MCF 10A (cell line): ENCODE results near the gene ITGA6. TPM values are rescaled to one million over a fixed set of nuclear protein-coding genes. Genes with fewer than 3 reads are reported as not detected.

Experiments
- BruUV-seq: library from RNA; stranded (reverse); fragments of 400-500 nt; replicated peaks from 2 replicates; lab custom pipeline; 2021; lab: Mats Ljungman, UMichigan
- CTCF ChIA-PET: fragments of 300-600 bp; sonication (Branson Sonifier 250); formaldehyde crosslinking; extraction: SDS; loops from one replicate; lab custom pipeline; 2021; ENCODE audit warnings: antibody characterized with exemption, inconsistent platforms; lab: Yijun Ruan, JAX
- POLR2A ChIA-PET: fragments of 300-600, 350-650 bp; sonication (Branson Sonifier 250); formaldehyde crosslinking; extraction: SDS; loops from one replicate; lab custom pipeline; 2020; ENCODE audit warnings: antibody characterized with exemption, inconsistent platforms; lab: Yijun Ruan, JAX
- DNase-seq: peaks from one replicate; pipeline ENCODE4 v3.0.0-alpha.2; 2018; ENCODE audit not compliant: unreplicated experiment
- H3K27ac Mint-ChIP-seq: one replicate; pipeline ENCODE4 v1.8.0; 2022; ENCODE audit warnings: mild to moderate bottlenecking, low read depth, mixed read lengths; ENCODE audit not compliant: unreplicated experiment
- H3K27me3 Mint-ChIP-seq: one replicate; pipeline ENCODE4 v1.8.0; 2022; ENCODE audit warnings: mixed read lengths; ENCODE audit not compliant: insufficient read depth, unreplicated experiment
- H3K36me3 Mint-ChIP-seq: one replicate; pipeline ENCODE4 v1.8.0; 2022; ENCODE audit warnings: mild to moderate bottlenecking, moderate library complexity, mixed read lengths; ENCODE audit not compliant: insufficient read depth, unreplicated experiment
- H3K4me1 Mint-ChIP-seq: one replicate; pipeline ENCODE4 v1.8.0; 2022; ENCODE audit warnings: mixed read lengths; ENCODE audit not compliant: insufficient read depth, unreplicated experiment
- H3K4me3 Mint-ChIP-seq: one replicate; pipeline ENCODE4 v1.8.0; 2022; ENCODE audit warnings: mild to moderate bottlenecking, moderate library complexity, mixed read lengths; ENCODE audit not compliant: unreplicated experiment
- H3K9me3 Mint-ChIP-seq: one replicate; pipeline ENCODE4 v1.8.0; 2022; ENCODE audit warnings: mixed read lengths; ENCODE audit not compliant: unreplicated experiment
- intact Hi-C: fragments of 100-400 bp; cut with micrococcal nuclease; formaldehyde crosslinking; loops from 2 replicates; pipeline ENCODE4 v1.14.1; 2022
- total RNA-seq: library from RNA; stranded (reverse); gene quantifications from 2 replicates; pipeline ENCODE4 v1.2.3, GENCODE V29; 2022
- TF ChIP-seq, protein P1 (sequence below): fragments of 200-600 bp; IDR thresholded peaks from one replicate; pipeline ENCODE4 v1.8.0; 2022; ENCODE audit warnings: antibody characterized with exemption, mild to moderate bottlenecking; ENCODE audit not compliant: unreplicated experiment

ITGA6 gene
- total RNA-seq, 1 experiment from 2014 or later = 315 TPM

DNA sequence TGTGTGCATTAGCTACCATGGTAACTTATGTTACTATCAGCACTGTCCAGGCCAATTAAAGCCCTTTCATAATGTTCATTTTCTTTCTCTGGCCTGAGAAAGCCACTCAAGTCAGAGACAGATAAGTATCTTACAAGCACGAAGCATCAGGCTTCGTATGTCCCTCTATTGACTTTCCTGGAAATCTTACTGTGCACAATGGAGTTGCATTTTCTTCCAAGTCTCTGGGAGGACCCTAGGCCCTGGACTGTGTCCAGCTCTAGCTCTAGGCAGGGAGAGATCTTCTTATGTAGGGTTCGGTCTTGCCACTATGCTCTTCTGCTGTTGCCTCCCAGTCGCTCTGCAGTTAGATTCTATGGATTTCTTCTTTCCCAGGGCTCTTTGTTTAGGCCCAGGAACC, 40.0 kb upstream of the ITGA6 start:
- Mint-ChIP-seq H3K27me3 (no peaks in the 10 kb centered on the region), H3K36me3 (no peaks in the 10 kb centered on the region), H3K4me1 (no peaks in the 10 kb centered on the region), H3K27ac (no peak overlapping the region), H3K4me3 (no peak overlapping the region), H3K9me3 (no peaks in the 10 kb centered on the region)
- TF ChIP-seq, protein P1, sequence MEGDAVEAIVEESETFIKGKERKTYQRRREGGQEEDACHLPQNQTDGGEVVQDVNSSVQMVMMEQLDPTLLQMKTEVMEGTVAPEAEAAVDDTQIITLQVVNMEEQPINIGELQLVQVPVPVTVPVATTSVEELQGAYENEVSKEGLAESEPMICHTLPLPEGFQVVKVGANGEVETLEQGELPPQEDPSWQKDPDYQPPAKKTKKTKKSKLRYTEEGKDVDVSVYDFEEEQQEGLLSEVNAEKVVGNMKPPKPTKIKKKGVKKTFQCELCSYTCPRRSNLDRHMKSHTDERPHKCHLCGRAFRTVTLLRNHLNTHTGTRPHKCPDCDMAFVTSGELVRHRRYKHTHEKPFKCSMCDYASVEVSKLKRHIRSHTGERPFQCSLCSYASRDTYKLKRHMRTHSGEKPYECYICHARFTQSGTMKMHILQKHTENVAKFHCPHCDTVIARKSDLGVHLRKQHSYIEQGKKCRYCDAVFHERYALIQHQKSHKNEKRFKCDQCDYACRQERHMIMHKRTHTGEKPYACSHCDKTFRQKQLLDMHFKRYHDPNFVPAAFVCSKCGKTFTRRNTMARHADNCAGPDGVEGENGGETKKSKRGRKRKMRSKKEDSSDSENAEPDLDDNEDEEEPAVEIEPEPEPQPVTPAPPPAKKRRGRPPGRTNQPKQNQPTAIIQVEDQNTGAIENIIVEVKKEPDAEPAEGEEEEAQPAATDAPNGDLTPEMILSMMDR = no peak
- no TSS peak for BruUV-seq
- intact Hi-C loops = no loop called here
- CTCF ChIA-PET = no interaction called here
- DNase-seq = no peak
- POLR2A ChIA-PET = interaction anchor here (0.8 kb wide), 1 partner anchor 13 kb away, joined by 3 read pairs; no protein-coding TSS in a partner anchor

DNA sequence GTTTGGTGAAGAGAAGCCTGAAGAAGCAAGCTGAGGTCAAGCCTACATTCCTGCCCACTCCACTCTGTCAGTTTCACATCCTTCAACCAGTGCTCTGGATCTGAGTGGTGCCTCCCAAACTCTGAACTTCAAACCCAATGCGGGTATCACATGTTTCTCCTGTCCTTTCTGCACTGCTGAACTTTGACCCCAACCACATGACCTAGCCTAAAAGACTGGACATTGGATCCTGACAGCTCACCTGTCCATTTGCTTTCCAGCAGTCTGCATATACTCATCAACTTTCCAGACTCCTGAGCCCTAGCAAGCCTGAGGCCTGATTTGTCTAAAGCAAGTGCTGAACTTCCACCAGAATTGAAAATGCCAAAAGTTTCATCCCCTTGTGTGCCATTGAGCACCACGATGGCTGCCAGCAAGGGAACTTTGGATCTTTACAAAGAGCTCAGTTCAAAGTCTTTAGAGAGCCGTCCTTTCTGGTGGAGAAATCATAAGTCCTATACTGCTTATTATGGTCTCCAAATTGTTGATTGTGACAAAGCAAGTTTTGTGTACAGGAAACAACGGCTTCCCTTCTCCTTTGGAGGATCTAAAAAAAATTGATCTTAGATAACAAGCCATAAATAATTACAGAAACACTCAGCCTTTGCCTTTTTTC, 37.6 kb upstream of the ITGA6 start:
- BruUV-seq = no TSS peak
- Mint-ChIP-seq H3K27ac (no peak overlapping the region), H3K36me3 (no peaks in the 10 kb centered on the region), H3K27me3 (no peaks in the 10 kb centered on the region), H3K4me1 (no peaks in the 10 kb centered on the region), H3K9me3 (no peaks in the 10 kb centered on the region), H3K4me3 (no peak overlapping the region)
- ChIA-PET CTCF (interaction anchor here (0.6 to 0.7 kb wide), 2 partner anchors 71 to 815 kb away, joined by 3 to 4 read pairs; no protein-coding TSS in a partner anchor), POLR2A (interaction anchor here (0.7 to 2.0 kb wide), 3 partner anchors 15 to 40 kb away, joined by 3 to 8 read pairs (median 3); partner anchors contain the start of gene ITGA6)
- DNase-seq = no peak
- TF ChIP-seq, protein P1 = no peak
- intact Hi-C loops = no loop called here

DNA sequence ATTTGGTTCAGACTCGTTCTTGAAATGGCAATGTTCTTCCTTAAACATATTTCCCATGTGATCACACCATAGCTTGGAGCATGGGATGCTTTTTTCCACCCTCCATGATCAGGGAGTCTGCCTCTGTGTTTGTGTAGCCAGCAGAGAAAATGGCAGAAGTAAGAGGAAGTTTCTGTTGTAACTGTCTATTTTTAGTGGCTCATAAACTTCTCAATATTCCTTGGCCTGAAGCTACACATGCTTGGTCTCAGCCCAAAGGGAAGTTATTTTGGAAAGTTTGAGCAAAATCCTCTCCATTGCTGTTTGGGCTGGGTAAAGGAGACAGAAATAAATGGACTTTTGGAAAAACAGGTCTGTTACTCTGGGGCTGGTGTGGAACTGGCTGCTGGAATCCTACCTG, 33.4 kb upstream of the ITGA6 start:
- Mint-ChIP-seq H3K9me3 (no peaks in the 10 kb centered on the region), H3K27ac (no peak overlapping the region), H3K36me3 (no peaks in the 10 kb centered on the region), H3K4me1 (no peaks in the 10 kb centered on the region), H3K4me3 (no peak overlapping the region), H3K27me3 (no peaks in the 10 kb centered on the region)
- no TSS peak for BruUV-seq
- CTCF ChIA-PET = no interaction called here
- intact Hi-C loops = no loop called here
- TF ChIP-seq, protein P1 = no peak
- no peak for DNase-seq
- POLR2A ChIA-PET = no interaction called here

DNA sequence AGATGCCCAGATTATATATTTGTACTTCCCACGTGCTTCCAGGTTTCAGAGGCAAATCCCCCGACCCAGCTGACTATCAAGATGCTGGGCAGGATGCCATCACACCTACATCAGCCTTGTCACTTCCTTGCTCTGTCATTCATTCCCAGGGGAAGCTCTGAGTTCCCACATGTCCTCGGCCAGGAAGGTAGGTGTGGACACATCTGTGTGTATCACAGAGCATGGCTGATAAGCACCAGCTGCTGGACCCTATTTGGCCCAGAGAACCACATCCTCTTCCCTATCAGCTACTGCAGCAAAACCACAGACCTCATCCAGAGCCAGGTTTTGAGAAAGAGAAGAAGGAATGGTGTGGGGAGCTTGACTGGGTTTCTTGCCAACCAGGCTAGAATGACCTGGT, 31.9 kb upstream of the ITGA6 start:
- no TSS peak for BruUV-seq
- TF ChIP-seq, protein P1 = no peak

More for the DNA sequence above, 31.9 kb upstream of the ITGA6 start:
- DNase-seq = no peak
- H3K27me3 Mint-ChIP-seq = no peaks in the 10 kb centered on the region
- H3K36me3 Mint-ChIP-seq = no peaks in the 10 kb centered on the region
- ChIA-PET CTCF (interaction anchor here (1.1 to 1.7 kb wide), 2 partner anchors 71 to 95 kb away, joined by 3 read pairs; no protein-coding TSS in a partner anchor), POLR2A (interaction anchor here (1.3 to 1.5 kb wide), 2 partner anchors 9 to 164 kb away, joined by 4 to 5 read pairs; no protein-coding TSS in a partner anchor)
- no peak overlapping the region for H3K27ac Mint-ChIP-seq
- H3K4me3 Mint-ChIP-seq = no peak overlapping the region
- no peaks in the 10 kb centered on the region for H3K9me3 Mint-ChIP-seq
- intact Hi-C loops = no loop called here
- no peaks in the 10 kb centered on the region for H3K4me1 Mint-ChIP-seq
